ENCODE measurements around the gene UBXN1.

The UBXN1 gene

GRCh38 chr11:62648185-62648966, 30.5 kb downstream of the UBXN1 start:
- TF ChIP-seq BHLHE40 (IDR thresholded peaks at IDR 0.05; ENCODE audit: borderline replicate concordance): no peak
- no peak for TF ChIP-seq FOXK2 (IDR thresholded peaks at IDR 0.05)
- no peak for TF ChIP-seq HDGF (IDR thresholded peaks at IDR 0.05; ENCODE audit: borderline replicate concordance)
- TF ChIP-seq SUZ12 (IDR thresholded peaks at IDR 0.05): no peak
- no peak for TF ChIP-seq CTBP1 (IDR thresholded peaks at IDR 0.05; ENCODE audit: borderline replicate concordance)
- TF ChIP-seq SP1 (IDR thresholded peaks at IDR 0.05): no peak
- TF ChIP-seq PKNOX1 (IDR thresholded peaks at IDR 0.05): no peak
- TF ChIP-seq LEF1 (IDR thresholded peaks at IDR 0.05; ENCODE audit: borderline replicate concordance): no peak
- no peak for TF ChIP-seq FOXA1 (IDR thresholded peaks at IDR 0.05)
- no peak for TF ChIP-seq ARNT (IDR thresholded peaks at IDR 0.05)
- TF ChIP-seq FOXM1 (IDR thresholded peaks at IDR 0.05; ENCODE audit: borderline replicate concordance): no peak
- TF ChIP-seq NFRKB (IDR thresholded peaks at IDR 0.05): no peak
- TF ChIP-seq TARDBP (IDR thresholded peaks at IDR 0.05): no peak
- TF ChIP-seq ELF4 (IDR thresholded peaks at IDR 0.05): no peak
- TF ChIP-seq L3MBTL2 (conservative IDR thresholded peaks at IDR 0.05): no peak
- no peak for TF ChIP-seq ZNF384 (IDR thresholded peaks at IDR 0.05)
- ChIA-PET CTCF (no interaction called here), POLR2A (interaction anchor here (1.0 to 4.3 kb wide), 7 partner anchors 17 to 193 kb away, joined by 3 to 33 read pairs (median 4); partner anchors contain the start of genes B3GAT3, C11orf98, CSKMT and LBHD1)
- DNase-seq (ENCODE audit: extremely low spot score): no peak

GRCh38 chr11:62647609-62648005, 31.3 kb downstream of the UBXN1 start:
- TF ChIP-seq TARDBP (IDR thresholded peaks at IDR 0.05): no peak
- no peak for TF ChIP-seq FOXK2 (IDR thresholded peaks at IDR 0.05)
- no peak for TF ChIP-seq CTBP1 (IDR thresholded peaks at IDR 0.05; ENCODE audit: borderline replicate concordance)
- no peak for TF ChIP-seq SP1 (IDR thresholded peaks at IDR 0.05)
- TF ChIP-seq L3MBTL2 (conservative IDR thresholded peaks at IDR 0.05): no peak
- TF ChIP-seq ZNF384 (IDR thresholded peaks at IDR 0.05): no peak
- no peak for TF ChIP-seq HDGF (IDR thresholded peaks at IDR 0.05; ENCODE audit: borderline replicate concordance)
- TF ChIP-seq LEF1 (IDR thresholded peaks at IDR 0.05; ENCODE audit: borderline replicate concordance): no peak
- no peak for TF ChIP-seq ARNT (IDR thresholded peaks at IDR 0.05)
- no peak for TF ChIP-seq FOXA1 (IDR thresholded peaks at IDR 0.05)
- TF ChIP-seq SUZ12 (IDR thresholded peaks at IDR 0.05): no peak
- TF ChIP-seq PKNOX1 (IDR thresholded peaks at IDR 0.05): no peak
- no peak for TF ChIP-seq BHLHE40 (IDR thresholded peaks at IDR 0.05; ENCODE audit: borderline replicate concordance)
- no peak for TF ChIP-seq ELF4 (IDR thresholded peaks at IDR 0.05)
- TF ChIP-seq FOXM1 (IDR thresholded peaks at IDR 0.05; ENCODE audit: borderline replicate concordance): no peak
- TF ChIP-seq NFRKB (IDR thresholded peaks at IDR 0.05): no peak
- CTCF ChIA-PET: no interaction called here
- POLR2A ChIA-PET: interaction anchor here (1.0 to 4.3 kb wide), 7 partner anchors 17 to 106 kb away, joined by 3 to 33 read pairs (median 5); partner anchors contain the start of genes B3GAT3, C11orf98, CSKMT and EEF1G
- DNase-seq (ENCODE audit: extremely low spot score): no peak

GRCh38 chr11:62646825-62647608, 31.9 kb downstream of the UBXN1 start:
- DNase-seq (ENCODE audit: extremely low spot score): no peak
- POLR2A ChIA-PET: interaction anchor here (0.6 to 4.3 kb wide), 16 partner anchors 9 to 107 kb away, joined by 3 to 33 read pairs (median 4); partner anchors contain the start of genes B3GAT3, C11orf98, CSKMT and EEF1G
- no peak for TF ChIP-seq BHLHE40 (IDR thresholded peaks at IDR 0.05; ENCODE audit: borderline replicate concordance)
- no peak for TF ChIP-seq L3MBTL2 (conservative IDR thresholded peaks at IDR 0.05)
- TF ChIP-seq FOXK2 (IDR thresholded peaks at IDR 0.05): no peak
- TF ChIP-seq ZNF384 (IDR thresholded peaks at IDR 0.05): no peak
- no peak for TF ChIP-seq HDGF (IDR thresholded peaks at IDR 0.05; ENCODE audit: borderline replicate concordance)
- TF ChIP-seq TARDBP (IDR thresholded peaks at IDR 0.05): no peak
- TF ChIP-seq SUZ12 (IDR thresholded peaks at IDR 0.05): no peak
- TF ChIP-seq PKNOX1 (IDR thresholded peaks at IDR 0.05): no peak
- TF ChIP-seq ELF4 (IDR thresholded peaks at IDR 0.05): no peak
- TF ChIP-seq SP1 (IDR thresholded peaks at IDR 0.05): no peak
- TF ChIP-seq FOXA1 (IDR thresholded peaks at IDR 0.05): no peak
- no peak for TF ChIP-seq ARNT (IDR thresholded peaks at IDR 0.05)
- TF ChIP-seq CTBP1 (IDR thresholded peaks at IDR 0.05; ENCODE audit: borderline replicate concordance): no peak
- TF ChIP-seq FOXM1 (IDR thresholded peaks at IDR 0.05; ENCODE audit: borderline replicate concordance): no peak
- TF ChIP-seq NFRKB (IDR thresholded peaks at IDR 0.05): no peak
- no peak for TF ChIP-seq LEF1 (IDR thresholded peaks at IDR 0.05; ENCODE audit: borderline replicate concordance)
- CTCF ChIA-PET: no interaction called here

- ChIA-PET CTCF (interaction anchor here (1.1 kb wide), 1 partner anchor 103 kb away, joined by 3 read pairs; no protein-coding TSS in a partner anchor), POLR2A (interaction anchor here (0.6 to 4.3 kb wide), 17 partner anchors 9 to 108 kb away, joined by 3 to 33 read pairs (median 4); partner anchors contain the start of genes B3GAT3, C11orf98, CSKMT and EEF1G)
- peak; percentile 99 for DNase-seq (ENCODE audit: extremely low spot score)
- TF ChIP-seq PKNOX1 (IDR thresholded peaks at IDR 0.05) (peak; percentile 72), FOXK2 (IDR thresholded peaks at IDR 0.05) (no peak), LEF1 (IDR thresholded peaks at IDR 0.05; ENCODE audit: borderline replicate concordance) (no peak), L3MBTL2 (conservative IDR thresholded peaks at IDR 0.05) (no peak; the same call in none of the 2 replicates), ELF4 (IDR thresholded peaks at IDR 0.05) (0 out of 2 replicates have a peak, but pooled peaks have one; percentile 5)
Measured at GRCh38 chr11:62645946-62646824, 32.7 kb downstream of the UBXN1 start, which contains the start of gene GANAB. TSS of gene GANAB (minus strand) at chr11:62646613. CDS start at chr11:62646599, 14 bp downstream.

Data from HEK293T (cell line).